GM21576 (cell line): ENCODE results near the gene SLC1A4.
"Not testable (repeated sequence)": the region's sequence is repeated elsewhere in the genome, so short reads cannot be mapped to it uniquely, and the experiment has no call there.

Experiments used
- ATAC-seq: cut with Tn5 transposase; IDR thresholded peaks from one replicate; pipeline ENCODE4 v1.9.1; 2021; ENCODE audit warnings: mild to moderate bottlenecking, moderate library complexity; ENCODE audit not compliant: unreplicated experiment

SLC1A4 gene

DNA sequence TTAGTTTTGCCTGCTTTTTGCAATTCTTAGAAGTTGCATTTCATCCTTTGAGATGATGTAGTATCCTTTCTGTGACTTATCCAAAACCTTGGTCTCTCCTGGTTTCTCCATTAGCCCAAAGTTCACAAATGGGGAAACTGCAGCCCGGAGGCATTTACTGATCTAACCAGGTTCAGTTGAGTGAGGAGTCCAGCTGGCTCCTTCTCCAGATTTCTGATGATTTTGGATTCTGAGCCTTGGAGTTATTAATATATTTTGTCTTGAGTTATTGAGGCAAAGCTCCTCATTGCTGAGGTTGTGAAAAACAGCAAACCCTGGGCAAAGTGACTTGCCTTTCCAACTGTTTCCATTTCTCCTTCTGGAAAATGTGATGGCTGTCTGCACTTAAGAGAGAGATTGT lies 1.7 kb downstream of the SLC1A4 start:
- no peak for ATAC-seq

- ATAC-seq = no peak
Observed at GRCh38 chr2:64992218-64992617, 3.0 kb downstream of the SLC1A4 start.

DNA sequence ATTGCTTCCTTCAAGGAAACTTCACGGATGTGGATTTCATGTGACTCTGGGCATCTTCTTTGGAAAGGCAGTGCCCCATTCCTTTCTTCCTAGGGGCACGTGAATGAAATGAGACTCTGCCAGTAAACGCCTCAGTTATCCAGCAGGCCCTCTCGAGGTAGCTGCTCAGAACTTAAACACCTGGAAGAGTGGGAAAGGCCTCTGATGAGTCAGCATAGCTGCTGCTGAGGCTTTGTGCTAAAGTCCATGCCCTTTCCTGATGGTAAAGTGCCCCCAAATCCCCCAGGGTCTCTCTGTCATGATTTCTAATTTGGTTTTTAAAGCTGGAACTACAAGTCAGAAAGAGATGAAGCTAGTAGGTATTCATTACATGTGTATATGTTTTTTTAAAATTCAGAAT lies 3.8 kb downstream of the SLC1A4 start:
- ATAC-seq = no peak

DNA sequence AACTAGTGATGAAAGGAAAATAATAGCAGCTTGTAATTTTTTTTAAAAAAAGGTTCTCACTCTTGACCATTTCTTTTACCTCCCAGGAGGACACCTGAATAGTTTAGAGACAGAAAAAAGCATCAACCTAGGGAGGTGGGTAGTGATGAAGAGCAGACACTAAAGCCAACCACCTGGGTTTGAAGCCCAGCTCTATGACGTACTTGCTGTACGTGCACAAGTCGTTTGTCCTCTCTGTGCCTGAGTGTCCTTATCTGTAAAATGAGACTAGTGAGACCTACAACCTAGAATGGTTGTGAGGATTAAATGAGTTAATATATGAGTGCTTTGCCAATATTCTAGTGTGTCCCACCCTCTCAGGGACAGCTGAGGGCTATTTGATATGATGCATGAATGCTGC lies 5.8 kb downstream of the SLC1A4 start:
- no peak for ATAC-seq

DNA sequence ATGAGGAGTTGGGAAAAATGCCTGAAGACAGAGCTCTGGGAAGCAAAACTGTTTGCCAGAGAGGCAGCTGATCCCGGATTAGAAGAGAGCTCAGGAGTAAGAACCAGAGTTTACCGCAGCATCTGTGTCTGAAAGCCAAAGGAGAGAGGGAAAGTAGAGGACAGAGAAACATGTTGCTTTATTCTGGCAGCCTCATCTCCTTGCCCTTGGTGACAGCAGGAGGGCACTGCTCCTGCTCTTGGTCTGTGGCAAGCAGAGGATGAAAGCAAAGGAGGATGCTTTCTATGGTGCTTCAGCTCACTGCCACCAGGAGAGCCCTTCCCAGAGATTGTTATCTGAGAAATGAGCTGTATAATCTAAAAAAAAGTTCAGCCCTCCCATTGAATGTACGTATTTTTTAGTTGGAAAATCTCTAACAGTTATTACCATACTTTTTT lies 7.7 kb downstream of the SLC1A4 start:
- ATAC-seq = no peak

- no peak for ATAC-seq
Observed at GRCh38 chr2:64998658-64999061, 9.5 kb downstream of the SLC1A4 start.

GRCh38 chr2:64999754-65000153 lies 10.6 kb downstream of the SLC1A4 start:
- ATAC-seq = no peak

DNA sequence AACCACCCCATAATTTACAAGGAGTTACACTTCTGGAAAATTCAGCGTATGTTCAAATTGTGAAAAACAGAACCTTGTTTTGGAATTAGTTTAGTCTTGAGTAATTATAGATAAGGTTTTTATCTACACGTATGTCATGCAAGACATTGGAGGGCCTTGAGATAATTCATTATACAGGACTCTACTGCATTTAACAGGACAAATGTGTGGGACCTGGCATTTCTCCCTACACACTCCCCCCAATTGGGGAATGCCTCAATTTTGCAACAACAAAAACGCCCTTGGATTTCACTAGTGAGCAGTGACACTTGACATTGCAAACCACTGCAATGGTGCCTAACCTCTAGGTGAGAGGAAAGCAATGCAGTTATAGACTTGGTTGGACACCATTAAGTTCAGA lies 11.4 kb downstream of the SLC1A4 start:
- no peak for ATAC-seq

GRCh38 chr2:65003037-65003436 lies 13.8 kb downstream of the SLC1A4 start:
- ATAC-seq = no peak

DNA sequence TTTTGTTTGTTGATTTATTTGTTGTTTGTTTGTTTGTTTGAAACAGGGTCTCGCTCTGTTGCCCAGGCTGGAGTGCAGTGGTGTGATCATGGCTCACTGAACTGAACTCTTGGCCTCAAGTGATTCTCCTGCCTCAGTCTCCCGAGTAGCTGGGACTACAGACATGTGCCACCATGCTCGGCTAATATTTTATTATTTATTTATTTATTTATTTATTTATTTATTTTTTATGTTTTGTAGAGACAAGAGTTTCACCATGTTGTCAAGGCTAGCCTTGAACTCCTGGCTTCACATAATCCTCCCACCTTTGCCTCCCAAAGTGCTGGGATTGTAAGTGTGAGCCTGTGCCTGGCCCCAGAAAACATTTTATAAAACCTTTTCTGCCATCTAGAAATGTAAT lies 15.0 kb downstream of the SLC1A4 start:
- ATAC-seq = not testable (repeated sequence)

DNA sequence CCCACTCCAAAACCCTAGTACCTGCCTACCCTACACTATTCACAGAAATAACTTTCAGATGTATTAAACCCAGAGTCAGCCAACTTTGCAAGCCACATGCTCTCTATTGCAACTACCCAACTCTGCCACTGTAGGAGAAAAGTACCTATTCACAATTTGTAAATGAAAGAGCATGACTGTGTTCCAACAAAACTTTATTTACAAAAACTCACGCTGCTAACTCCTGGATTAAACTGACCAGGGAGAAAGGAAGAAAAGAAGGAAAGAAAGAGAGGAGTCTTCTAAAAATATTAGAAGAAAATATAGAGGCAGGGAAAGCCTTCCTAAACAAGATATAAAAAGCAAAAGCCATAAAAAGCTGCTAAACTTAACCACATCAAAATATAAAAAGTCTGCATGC lies 24.6 kb downstream of the SLC1A4 start:
- no peak for ATAC-seq

DNA sequence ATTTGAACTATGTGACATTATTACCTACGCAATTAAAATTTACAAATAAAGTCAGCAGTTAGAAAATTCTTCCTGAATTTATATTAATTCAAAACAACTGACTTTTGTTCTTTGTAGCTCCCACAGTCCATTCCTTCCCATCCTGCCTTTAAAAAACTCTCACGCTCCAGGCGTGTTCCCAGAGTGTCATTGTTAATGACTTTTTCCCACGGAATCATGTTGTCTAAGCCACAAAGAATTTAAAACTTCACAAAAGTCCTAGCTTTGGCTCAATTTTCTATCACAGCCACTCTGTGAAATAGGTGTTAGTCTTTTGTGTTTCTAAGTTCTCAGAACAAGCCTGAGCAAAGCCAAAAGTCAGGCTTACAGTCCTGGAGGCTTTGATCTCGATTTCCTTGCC lies 26.5 kb downstream of the SLC1A4 start:
- no peak for ATAC-seq

GRCh38 chr2:65016789-65017188 lies 27.6 kb downstream of the SLC1A4 start:
- no peak for ATAC-seq

DNA sequence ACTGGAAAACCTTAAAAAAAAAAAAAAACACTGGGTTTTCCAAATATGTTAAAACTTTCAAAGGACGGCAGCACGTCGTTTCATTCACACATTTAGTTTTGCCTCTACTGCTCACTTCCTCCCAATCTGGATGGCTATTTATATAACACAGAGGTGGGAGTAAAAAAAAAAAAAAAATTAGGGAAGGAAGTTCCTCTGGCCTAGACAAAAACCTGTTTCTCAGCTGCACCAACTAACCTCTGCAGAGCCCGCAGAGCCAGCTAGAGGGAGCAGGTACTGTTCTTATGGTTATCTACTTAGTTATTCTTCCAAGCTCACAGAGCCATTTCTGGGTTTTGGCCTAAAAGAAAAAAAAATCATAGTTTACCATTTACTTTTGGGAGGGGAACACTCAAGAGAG lies 28.1 kb downstream of the SLC1A4 start:
- ATAC-seq = no peak

- ATAC-seq = no peak
Observed at GRCh38 chr2:65018141-65018582, 29.0 kb downstream of the SLC1A4 start.

DNA sequence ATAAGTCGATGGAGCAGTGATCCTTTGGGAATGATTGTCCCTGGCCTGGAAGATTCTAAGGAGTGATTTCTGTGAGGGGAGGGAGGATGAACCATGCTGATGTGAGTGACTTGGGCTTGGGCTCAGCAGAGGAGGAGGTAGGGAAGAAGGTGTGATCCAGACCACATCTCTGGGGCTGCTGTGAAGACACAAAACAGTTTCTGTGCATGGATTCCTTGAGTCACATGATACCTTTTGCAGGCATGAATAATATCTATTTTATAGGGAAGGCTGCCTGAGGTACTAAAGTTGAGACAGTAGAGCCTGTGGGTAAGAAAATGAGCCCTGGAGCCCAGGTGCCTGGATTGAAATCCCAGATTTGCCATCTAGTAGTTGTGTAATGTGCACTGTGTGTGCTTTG lies 29.8 kb downstream of the SLC1A4 start:
- ATAC-seq = no peak

DNA sequence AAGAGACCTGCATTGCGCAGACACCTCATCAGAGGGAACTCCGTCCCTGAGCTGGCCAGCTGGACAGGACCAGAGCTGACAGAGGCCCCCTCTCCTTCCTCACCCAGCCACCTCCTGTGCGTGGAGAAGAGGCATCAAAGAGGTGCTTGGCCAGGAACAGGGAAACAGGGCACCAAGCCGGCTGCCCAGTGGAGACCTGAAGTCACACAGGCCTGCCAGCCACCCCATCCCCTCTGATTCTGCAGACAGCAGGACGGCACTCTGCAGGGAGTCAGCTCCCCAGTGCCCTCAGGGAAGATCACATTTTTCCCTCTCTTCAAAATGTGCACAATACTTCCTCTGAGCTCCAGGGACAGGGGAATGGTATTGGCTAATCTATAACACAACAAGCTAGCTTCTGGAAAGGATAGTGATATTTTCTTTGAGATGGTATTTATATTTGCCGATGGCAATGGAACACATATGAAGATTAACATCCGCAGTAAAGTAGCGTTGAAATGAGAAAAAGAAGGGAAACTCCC lies 30.5 kb downstream of the SLC1A4 start:
- no peak for ATAC-seq

GRCh38 chr2:65020251-65020650 lies 31.1 kb downstream of the SLC1A4 start:
- ATAC-seq = not testable (repeated sequence)

- ATAC-seq = no peak
Observed at GRCh38 chr2:65020943-65021528, 31.8 kb downstream of the SLC1A4 start.

DNA sequence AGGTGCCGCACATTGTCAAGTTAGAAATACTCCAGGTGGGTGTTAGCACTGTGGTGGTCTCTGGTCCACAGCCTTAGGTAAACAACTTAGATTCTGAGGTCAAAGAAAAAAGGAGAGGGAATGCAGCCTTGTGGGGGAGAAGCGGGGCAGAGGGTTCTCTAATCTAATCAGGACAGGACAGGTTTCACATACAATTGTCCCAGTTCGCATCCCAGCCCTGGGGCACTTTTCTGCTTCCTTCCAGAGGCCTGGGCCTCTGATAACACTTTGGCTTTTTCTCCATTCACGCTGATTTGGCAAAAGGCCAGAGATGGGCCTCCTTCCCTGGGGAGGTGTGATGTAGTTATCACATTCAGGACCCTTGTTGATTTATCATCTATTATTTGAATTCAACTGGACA lies 32.5 kb downstream of the SLC1A4 start:
- no peak for ATAC-seq

DNA sequence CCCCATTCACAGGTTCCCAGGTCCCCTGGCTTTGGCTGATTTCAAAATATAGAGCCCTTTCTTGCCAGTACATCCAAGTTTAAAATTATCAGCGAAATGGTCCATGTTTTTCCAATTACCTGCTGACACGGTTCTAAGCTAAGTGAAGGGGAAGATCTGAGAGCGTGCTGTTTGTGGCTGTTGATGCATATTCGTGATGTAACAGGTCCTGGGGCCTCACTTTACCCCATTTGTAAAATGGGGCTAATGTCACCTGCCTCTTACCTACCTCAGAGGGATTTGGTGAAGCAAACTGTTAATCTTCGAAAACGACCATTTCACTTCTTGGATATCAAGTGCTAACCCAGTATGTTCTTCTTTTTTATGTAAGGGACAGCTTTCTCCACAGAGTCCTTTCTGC lies 33.0 kb downstream of the SLC1A4 start:
- no peak for ATAC-seq

DNA sequence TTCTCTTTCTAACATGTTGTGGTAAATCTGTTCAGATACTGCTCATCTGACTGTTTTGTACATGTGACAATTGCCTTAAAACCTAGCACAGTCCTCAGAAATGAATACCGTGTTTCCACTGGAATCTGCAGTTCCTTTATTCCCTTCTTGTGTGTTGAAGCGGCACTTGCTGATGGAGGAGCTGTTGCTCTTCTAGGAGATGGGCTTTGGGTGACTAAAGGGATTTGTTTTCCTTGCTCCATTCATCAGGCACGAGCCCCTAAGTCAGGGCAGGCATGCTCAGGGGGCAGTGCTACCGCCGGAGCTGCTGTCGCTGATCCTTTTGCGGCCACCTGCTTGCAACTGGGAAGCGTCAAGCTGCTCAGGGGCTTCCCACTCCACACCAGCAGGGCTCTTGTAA lies 34.5 kb downstream of the SLC1A4 start:
- ATAC-seq = no peak

- no peak for ATAC-seq
Observed at GRCh38 chr2:65024149-65024829, 35.1 kb downstream of the SLC1A4 start.
